ENCODE results near the gene C1QL4. TPM values are rescaled to one million over a fixed set of nuclear protein-coding genes. Genes with fewer than 3 reads are reported as not detected.

Gene C1QL4
- polyA plus RNA-seq, 3 donors from 2014 or later, result not detected

DNA sequence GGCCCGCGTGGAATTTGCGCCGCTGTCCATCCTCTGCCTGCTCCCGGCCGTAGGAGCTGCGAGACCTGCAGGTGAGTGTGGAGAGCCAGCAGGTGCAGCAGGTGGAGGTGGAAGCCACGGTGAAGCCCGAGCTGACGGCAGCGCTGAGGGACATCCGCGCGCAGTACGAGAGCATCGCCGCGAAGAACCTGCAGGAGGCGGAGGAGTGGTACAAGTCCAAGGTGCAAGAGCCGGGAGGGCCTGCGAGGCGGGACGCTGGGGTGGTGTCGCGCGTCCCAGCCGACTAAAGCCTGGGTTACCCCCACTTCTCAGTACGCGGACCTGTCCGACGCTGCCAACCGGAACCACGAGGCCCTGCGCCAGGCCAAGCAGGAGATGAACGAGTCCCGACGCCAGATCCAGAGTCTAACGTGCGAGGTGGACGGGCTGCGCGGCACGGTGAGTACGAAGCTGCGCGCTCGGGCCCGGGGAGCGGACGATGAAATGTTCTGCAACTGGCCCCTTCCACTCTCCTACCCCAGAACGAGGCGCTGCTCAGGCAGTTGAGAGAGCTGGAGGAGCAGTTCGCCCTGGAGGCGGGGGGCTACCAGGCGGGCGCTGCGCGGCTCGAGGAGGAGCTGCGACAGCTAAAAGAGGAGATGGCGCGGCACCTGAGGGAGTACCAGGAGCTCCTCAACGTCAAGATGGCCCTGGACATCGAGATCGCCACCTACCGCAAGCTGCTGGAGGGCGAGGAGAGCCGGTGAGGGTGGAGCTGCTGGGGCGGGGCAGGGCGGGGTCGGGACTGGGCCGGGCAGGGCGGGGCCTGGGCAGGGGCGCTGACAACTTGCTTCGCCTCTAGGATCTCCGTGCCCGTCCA, 39.9 kb downstream of the C1QL4 start:
- Mint-ChIP-seq H3K36me3 (no peaks in the 10 kb centered on the region), H3K27me3 (ENCODE audit: low read depth in 3 of 3) (peaks cover 5 to 22% (median 21%) of the 10 kb centered on the region in 3 donors), H3K4me1 (peaks cover 0 to 7% of the 10 kb centered on the region in 2 donors), H3K27ac (no peak overlapping the region), H3K9me3 (peaks cover 0 to 1% (median 0%) of the 10 kb centered on the region in 6 donors), H3K4me3 (peak overlapping the region in 3 of 5 donors; percentile 8 to 36 (median 35))
- DNase-seq, result no peak

DNA sequence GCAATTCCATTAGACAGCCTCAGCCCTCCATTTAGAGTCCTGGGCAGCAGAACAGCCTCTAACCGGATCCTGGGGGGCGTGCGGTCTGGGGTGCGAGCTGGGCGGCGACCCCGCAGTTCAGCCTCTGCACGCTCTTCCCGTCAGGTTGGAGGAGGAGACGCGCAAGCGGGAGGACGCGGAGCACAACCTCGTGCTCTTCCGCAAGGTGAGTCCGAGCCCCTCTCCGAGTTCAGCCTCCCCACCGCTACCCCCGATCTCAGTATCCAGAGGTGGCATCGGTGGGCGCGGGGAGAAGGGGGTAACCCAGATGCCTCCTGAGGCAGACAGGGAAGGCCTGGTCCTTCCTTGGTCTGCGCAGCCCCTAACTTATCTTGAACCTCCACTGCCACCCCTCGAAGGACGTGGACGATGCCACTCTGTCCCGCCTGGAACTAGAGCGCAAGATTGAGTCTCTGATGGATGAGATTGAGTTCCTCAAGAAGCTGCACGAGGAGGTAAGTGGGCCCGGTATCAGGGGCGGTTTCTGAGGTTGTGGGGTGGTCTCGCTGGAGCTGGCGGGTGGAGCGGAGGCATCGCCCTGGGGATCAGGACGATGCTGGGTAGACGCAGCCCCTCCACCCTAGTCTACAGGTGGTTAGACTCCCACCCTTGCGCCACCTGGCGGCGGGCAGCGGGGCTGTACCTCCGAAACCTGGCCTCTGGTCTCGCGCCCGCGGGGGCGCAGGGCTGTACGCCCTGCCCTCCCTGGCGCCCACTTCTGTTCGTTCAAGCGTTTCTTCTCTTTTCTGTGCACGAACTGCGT, 40.8 kb downstream of the C1QL4 start:
- Mint-ChIP-seq H3K36me3 (no peaks in the 10 kb centered on the region), H3K27ac (no peak overlapping the region), H3K27me3 (ENCODE audit: low read depth in 3 of 3) (peaks cover 5 to 21% (median 16%) of the 10 kb centered on the region in 3 donors), H3K4me1 (peaks cover 0 to 7% of the 10 kb centered on the region in 2 donors), H3K9me3 (peaks cover 0 to 1% (median 0%) of the 10 kb centered on the region in 6 donors), H3K4me3 (peak overlapping the region in 2 of 5 donors; percentile 33 to 35)
- DNase-seq, result peak; percentile 9 to 34 (median 22)

DNA sequence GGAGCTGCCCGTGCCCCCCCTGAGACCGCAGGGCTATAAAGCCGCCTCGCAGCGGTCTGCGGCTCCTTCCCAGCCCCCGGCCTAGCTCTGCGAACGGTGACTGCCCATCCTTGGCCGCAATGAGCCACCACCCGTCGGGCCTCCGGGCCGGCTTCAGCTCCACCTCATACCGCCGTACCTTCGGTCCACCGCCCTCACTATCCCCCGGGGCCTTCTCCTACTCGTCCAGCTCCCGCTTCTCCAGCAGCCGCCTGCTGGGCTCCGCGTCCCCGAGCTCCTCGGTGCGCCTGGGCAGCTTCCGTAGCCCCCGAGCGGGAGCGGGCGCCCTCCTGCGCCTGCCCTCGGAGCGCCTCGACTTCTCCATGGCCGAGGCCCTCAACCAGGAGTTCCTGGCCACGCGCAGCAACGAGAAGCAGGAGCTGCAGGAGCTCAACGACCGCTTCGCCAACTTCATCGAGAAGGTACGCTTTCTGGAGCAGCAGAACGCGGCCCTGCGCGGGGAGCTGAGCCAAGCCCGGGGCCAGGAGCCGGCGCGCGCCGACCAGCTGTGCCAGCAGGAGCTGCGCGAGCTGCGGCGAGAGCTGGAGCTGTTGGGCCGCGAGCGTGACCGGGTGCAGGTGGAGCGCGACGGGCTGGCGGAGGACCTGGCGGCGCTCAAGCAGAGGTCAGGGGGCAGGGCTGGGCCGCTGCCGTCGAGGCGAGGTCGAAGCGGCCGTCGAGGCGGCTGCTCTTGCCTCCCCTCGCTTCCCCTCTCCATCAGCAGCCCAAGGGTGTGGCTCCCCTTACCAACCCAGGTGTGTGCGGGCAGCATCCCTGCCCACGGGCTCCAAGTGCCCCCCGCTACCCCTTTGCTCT, 41.7 kb downstream of the C1QL4 start, which contains the start of gene PRPH:
TSS of gene PRPH (plus strand) at position 66 of the 855 bp plus-strand sequence. CDS start at position 120, 54 bp downstream.
- H3K36me3 Mint-ChIP-seq, result no peaks in the 10 kb centered on the region
- peaks cover 0 to 1% (median 0%) of the 10 kb centered on the region in 6 donors for H3K9me3 Mint-ChIP-seq
- H3K27ac Mint-ChIP-seq, result no peak within 1 kb of the TSS
- no peak within 1 kb of the TSS for H3K4me3 Mint-ChIP-seq
- H3K4me1 Mint-ChIP-seq, result peaks cover 0 to 7% of the 10 kb centered on the region in 2 donors
- DNase-seq, result no peak
- peaks cover 5 to 21% (median 11%) of the 10 kb centered on the region in 3 donors for H3K27me3 Mint-ChIP-seq (ENCODE audit: low read depth in 3 of 3)

DNA sequence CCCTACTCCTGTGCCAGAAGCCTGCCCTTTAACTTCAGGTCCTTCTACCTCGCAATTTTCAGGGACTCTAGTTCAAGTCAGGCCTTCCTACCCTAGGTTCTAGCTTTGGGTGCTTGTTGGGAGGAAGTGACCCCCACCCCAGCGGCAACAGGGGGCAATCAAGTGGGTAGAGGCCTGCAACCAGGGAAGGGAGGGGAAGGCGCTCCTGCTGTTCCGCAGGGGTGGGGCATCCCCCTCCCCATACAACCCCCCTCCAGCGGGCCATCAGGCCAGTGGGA, 42.2 kb downstream of the C1QL4 start:
- Mint-ChIP-seq H3K36me3 (no peaks in the 10 kb centered on the region), H3K27ac (no peak overlapping the region), H3K9me3 (peaks cover 0 to 1% (median 0%) of the 10 kb centered on the region in 6 donors), H3K4me3 (no peak overlapping the region), H3K27me3 (ENCODE audit: low read depth in 3 of 3) (peaks cover 5 to 21% (median 11%) of the 10 kb centered on the region in 3 donors), H3K4me1 (peaks cover 0 to 7% of the 10 kb centered on the region in 2 donors)
- DNase-seq, result no peak

DNA sequence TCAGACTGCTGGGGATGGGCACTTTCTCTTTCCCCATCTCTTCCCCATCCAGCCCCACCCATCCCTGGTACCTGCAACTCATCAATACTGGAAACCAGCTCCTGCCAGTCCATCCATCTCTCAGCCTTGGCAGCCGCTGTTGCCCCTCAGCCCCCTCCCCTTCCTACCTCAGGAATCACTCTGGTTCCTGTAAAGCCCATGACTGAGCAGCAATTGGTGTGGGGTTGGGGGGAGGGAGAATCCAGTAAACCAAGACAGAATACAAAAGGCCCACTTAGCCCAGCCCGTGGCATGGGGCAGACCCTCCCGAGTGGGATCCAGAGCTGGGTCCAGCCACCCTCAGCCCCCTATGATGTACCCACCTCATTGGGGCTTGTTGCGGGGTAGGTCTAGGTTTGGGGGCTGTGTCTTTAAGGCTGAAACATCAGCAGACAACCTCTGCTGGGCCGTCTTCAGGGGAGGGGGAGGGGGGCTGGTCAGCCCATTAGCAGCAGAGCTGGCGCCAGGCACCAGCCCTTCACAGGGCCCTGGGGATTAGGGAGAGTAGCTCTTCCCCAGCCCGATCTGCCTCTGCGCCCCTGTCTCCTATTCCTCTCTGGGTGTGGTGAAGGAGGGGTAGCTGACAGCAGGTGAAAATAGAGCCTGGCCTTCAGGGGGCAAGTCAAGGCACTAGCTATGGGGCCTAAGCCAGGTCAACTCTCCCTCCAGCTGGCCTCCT, 42.7 kb downstream of the C1QL4 start:
- Mint-ChIP-seq H3K27ac (no peak overlapping the region), H3K36me3 (no peaks in the 10 kb centered on the region), H3K9me3 (peaks cover 0 to 1% (median 0%) of the 10 kb centered on the region in 6 donors), H3K4me3 (no peak overlapping the region), H3K4me1 (peaks cover 0 to 7% of the 10 kb centered on the region in 2 donors), H3K27me3 (ENCODE audit: low read depth in 3 of 3) (peaks cover 5 to 21% (median 11%) of the 10 kb centered on the region in 3 donors)
- no peak for DNase-seq

DNA sequence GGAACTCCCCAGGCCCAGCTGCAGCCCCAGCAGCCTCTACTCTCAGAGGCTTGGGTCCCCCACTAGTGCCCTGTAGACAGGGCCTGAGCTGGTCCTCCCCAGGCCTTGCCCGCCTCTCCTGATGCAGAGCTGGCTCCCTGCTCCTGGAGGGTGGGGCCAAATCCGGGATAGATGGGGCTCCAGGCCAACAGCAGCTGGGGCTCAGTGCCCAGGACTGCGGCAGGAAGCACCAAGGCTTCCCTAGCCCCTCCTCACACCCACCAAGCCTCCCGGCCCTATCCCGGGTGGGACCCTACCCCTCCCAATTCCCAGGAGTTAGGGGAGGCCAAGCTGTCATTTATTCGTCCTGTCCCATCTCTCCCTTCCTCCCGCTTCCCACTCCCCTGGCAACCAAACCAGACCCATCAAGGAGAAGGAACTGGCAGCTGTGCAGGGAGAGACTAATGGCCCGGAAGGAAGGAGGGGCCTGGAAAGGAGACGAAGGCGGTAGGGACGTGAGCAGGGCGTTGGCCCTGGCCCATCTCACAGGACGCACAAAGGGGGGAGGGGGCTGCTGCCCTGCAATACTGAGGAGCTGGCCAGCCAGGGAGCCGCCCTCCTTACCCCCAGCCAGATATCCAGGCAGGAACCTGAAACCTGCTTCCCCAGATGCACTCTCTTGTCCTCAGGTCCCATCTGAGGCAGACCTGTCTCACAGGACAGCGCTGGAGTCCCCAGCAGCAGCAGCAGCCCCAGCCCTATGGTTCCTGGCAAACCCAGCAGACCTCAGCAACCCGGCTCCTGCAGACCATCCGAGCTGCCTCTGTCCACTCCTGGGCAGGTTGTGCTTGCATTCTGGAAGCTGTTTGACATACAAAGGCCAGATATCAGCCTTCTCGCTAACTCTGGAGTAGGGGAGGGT, 43.7 kb downstream of the C1QL4 start:
- Mint-ChIP-seq H3K27me3 (ENCODE audit: low read depth in 3 of 3) (peaks cover 6 to 16% (median 12%) of the 10 kb centered on the region in 3 donors), H3K27ac (no peak overlapping the region), H3K4me1 (peaks cover 0 to 7% of the 10 kb centered on the region in 2 donors), H3K9me3 (no peaks in the 10 kb centered on the region), H3K36me3 (no peaks in the 10 kb centered on the region), H3K4me3 (no peak overlapping the region)
- no peak for DNase-seq

DNA sequence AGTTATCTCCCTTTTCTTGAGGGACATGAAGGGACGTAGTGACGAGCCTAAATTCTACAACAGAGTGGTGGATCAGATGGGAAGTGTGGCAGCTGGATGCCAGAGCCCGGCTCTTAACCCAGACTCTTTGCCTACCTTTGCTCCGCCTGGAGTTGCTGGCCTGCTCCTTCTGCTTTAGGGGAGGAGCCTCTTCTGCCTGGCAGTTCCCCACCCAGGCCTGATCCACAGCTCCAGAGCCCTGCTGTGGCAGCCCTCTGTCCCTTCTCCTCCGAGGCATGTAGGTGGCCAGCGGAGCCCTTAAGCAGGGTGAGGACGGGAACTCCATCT, 44.3 kb downstream of the C1QL4 start:
- Mint-ChIP-seq H3K9me3 (no peaks in the 10 kb centered on the region), H3K27me3 (ENCODE audit: low read depth in 3 of 3) (peaks cover 4 to 12% (median 11%) of the 10 kb centered on the region in 3 donors), H3K4me3 (no peak overlapping the region), H3K27ac (no peak overlapping the region), H3K4me1 (peaks cover 0 to 7% of the 10 kb centered on the region in 2 donors), H3K36me3 (no peaks in the 10 kb centered on the region)
- no peak for DNase-seq

DNA sequence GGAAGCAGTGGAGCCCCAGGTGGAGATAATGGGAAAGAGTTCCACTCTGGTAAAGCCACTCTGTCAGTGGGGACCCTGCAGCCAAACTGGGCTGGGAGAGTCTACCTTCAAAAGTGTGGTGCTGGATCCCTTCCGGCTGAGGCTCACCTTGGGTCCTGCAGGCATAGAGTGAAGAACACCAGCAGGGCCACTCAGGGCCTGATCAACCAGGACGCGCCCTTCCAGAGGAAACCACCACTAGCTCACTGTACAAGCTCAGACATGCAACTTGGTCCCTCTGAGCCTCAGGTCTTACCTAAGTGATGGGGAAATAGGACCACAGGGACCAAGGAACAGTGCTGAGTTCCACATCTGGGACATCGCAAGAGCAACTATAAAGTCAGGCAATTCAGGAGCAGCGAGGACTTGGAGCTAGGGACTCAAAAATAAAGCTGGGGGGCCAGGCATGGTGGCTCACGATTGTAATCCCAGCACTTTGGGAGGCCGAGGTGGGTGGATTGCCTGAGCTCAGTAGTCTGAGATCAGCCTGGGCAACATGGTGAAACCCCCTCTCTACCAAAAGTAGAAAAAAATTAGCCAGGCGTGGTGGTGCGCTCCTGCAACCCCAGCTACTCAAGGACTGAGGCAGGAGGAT, 47.9 kb downstream of the C1QL4 start:
- DNase-seq, result no peak
- Mint-ChIP-seq H3K27me3 (ENCODE audit: low read depth in 3 of 3) (peaks cover 5 to 16% (median 7%) of the 10 kb centered on the region in 3 donors), H3K36me3 (no peaks in the 10 kb centered on the region), H3K4me1 (no peaks in the 10 kb centered on the region), H3K9me3 (no peaks in the 10 kb centered on the region), H3K27ac (no peak overlapping the region), H3K4me3 (no peak overlapping the region)

DNA sequence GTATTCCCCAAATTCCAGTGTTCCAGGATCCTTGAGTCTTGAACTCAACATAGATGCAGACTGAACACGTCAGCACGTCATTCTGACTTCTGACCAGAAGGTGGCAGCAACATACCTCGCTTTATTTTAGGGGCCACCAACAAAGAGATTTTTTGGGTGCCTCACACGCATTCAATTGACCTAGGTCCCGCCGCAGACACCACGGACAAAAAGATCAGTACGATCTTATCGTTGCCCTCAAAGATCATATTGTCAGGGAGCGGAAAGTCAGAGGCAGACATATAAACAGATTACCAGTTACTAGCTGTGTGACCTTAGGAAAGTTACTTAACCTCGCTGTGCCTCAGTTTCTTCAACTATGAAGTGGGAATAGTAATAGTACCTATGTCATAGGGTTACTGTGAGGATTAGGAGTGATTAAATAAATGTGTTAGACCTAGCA, 48.6 kb downstream of the C1QL4 start:
- Mint-ChIP-seq H3K4me1 (no peaks in the 10 kb centered on the region), H3K27ac (no peak overlapping the region), H3K36me3 (no peaks in the 10 kb centered on the region), H3K4me3 (no peak overlapping the region), H3K27me3 (ENCODE audit: low read depth in 3 of 3) (peaks cover 3 to 17% (median 7%) of the 10 kb centered on the region in 3 donors), H3K9me3 (no peaks in the 10 kb centered on the region)
- DNase-seq, result peak; percentile 58 to 67 (median 66)

DNA sequence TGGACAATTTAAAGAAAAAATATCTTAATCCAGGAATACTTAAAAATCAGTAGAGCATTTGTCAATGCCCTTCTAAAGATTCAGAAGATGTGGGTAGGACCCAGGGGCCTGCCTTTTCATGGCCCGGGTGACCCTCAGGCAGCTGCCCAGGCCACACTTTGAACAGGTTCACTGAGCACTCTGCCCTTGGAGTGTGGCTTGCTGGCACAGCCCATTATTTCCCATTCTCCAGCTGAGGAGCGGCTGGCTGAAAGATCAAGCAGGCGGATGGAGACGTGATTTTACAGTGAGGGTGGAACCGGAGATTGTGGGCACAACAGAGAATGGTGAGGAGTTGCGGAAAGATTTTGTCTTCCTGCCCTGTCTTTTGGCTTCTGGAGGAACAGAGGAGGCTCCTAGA, 49.1 kb downstream of the C1QL4 start:
- no peak overlapping the region for H3K4me3 Mint-ChIP-seq
- H3K4me1 Mint-ChIP-seq, result no peaks in the 10 kb centered on the region
- no peak overlapping the region for H3K27ac Mint-ChIP-seq

DNA sequence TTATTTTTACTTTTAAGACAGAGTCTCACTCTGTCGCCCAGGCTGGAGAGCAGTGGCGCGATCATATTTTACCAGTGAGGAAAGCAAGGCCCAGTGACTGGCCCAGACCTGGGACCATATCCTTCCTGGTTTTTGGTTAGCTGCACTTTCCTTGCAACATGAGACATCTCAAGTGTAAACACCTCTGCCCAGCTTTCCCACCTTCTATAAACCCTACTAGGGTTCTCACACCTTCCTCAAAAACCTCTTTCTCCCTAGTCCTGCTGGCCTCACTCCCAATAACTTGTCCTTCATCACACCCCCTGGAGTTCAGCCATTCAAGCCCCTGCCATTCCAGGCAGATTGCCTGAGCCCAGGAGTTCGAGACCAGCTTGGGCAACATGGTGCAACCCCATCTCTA, 52.3 kb downstream of the C1QL4 start:
- H3K4me3 Mint-ChIP-seq, result no peak overlapping the region
- H3K27ac Mint-ChIP-seq, result no peak overlapping the region
- H3K27me3 Mint-ChIP-seq (ENCODE audit: low read depth in 3 of 3), result peaks cover 2 to 20% (median 7%) of the 10 kb centered on the region in 3 donors

More for the DNA sequence above, 49.1 kb downstream of the C1QL4 start:
- Mint-ChIP-seq H3K9me3 (no peaks in the 10 kb centered on the region), H3K36me3 (no peaks in the 10 kb centered on the region), H3K27me3 (ENCODE audit: low read depth in 3 of 3) (peaks cover 3 to 17% (median 7%) of the 10 kb centered on the region in 3 donors)
- DNase-seq, result no peak

More for the DNA sequence above, 52.3 kb downstream of the C1QL4 start:
- Mint-ChIP-seq H3K4me1 (no peaks in the 10 kb centered on the region), H3K36me3 (no peaks in the 10 kb centered on the region), H3K9me3 (no peaks in the 10 kb centered on the region)
- no peak for DNase-seq
